Measurements from ENCODE around the gene NTF3.
"Not testable (repeated sequence)": the region's sequence is repeated elsewhere in the genome, so short reads cannot be mapped to it uniquely, and the experiment has no call there.

NTF3 gene

GRCh38 chr12:5522432-5523335 lies 90.8 kb downstream of the NTF3 start:
- TF ChIP-seq POLR2A (IDR thresholded peaks at IDR 0.05; ENCODE audit: low read depth, low read length), result no peak
- FAIRE-seq, result no peak
- no peak for DNase-seq (ENCODE audit: insufficient read length, low spot score)

- FAIRE-seq, result no peak
- no peak for DNase-seq (ENCODE audit: insufficient read length, low spot score)
- TF ChIP-seq POLR2A (IDR thresholded peaks at IDR 0.05; ENCODE audit: low read depth, low read length), result no peak
Measured at GRCh38 chr12:5523396-5524115, 91.6 kb downstream of the NTF3 start.

GRCh38 chr12:5524116-5524768 lies 92.3 kb downstream of the NTF3 start:
- no peak for FAIRE-seq
- no peak for DNase-seq (ENCODE audit: insufficient read length, low spot score)
- no peak for TF ChIP-seq POLR2A (IDR thresholded peaks at IDR 0.05; ENCODE audit: low read depth, low read length)

- FAIRE-seq, result no peak
- no peak for TF ChIP-seq POLR2A (IDR thresholded peaks at IDR 0.05; ENCODE audit: low read depth, low read length)
- no peak for DNase-seq (ENCODE audit: insufficient read length, low spot score)
Measured at GRCh38 chr12:5524769-5525436, 93.0 kb downstream of the NTF3 start.

GRCh38 chr12:5525783-5526367 lies 94.0 kb downstream of the NTF3 start:
- no peak for TF ChIP-seq POLR2A (IDR thresholded peaks at IDR 0.05; ENCODE audit: low read depth, low read length)
- FAIRE-seq (no peak), DNase-seq (ENCODE audit: insufficient read length, low spot score) (no peak)

GRCh38 chr12:5533368-5533767 lies 101.5 kb downstream of the NTF3 start:
- no peak for FAIRE-seq
- no peak for TF ChIP-seq POLR2A (IDR thresholded peaks at IDR 0.05; ENCODE audit: low read depth, low read length)

GRCh38 chr12:5534426-5535199 lies 102.7 kb downstream of the NTF3 start:
- FAIRE-seq, result no peak
- DNase-seq (ENCODE audit: insufficient read length, low spot score), result no peak
- no peak for TF ChIP-seq POLR2A (IDR thresholded peaks at IDR 0.05; ENCODE audit: low read depth, low read length)

More at GRCh38 chr12:5533368-5533767, 101.5 kb downstream of the NTF3 start:
- DNase-seq (ENCODE audit: insufficient read length, low spot score), result no peak

GRCh38 chr12:5535541-5535940 lies 103.6 kb downstream of the NTF3 start:
- DNase-seq (ENCODE audit: insufficient read length, low spot score) (no peak), FAIRE-seq (no peak)
- TF ChIP-seq POLR2A (IDR thresholded peaks at IDR 0.05; ENCODE audit: low read depth, low read length), result no peak

- DNase-seq (ENCODE audit: insufficient read length, low spot score); FAIRE-seq: not testable (repeated sequence)
Measured at GRCh38 chr12:5537026-5537615, 105.2 kb downstream of the NTF3 start.

- FAIRE-seq (no peak), DNase-seq (ENCODE audit: insufficient read length, low spot score) (no peak)
- TF ChIP-seq POLR2A (IDR thresholded peaks at IDR 0.05; ENCODE audit: low read depth, low read length), result no peak
Measured at GRCh38 chr12:5537771-5538170, 105.9 kb downstream of the NTF3 start.

Measured in H54 (cell line).